Measurements from ENCODE around the gene CD3G. TPM values are rescaled to one million over a fixed set of nuclear protein-coding genes. Genes with fewer than 3 reads are reported as not detected.

CD3G gene
- total and polyA plus RNA-seq, 9 of the 15 experiments (the other 6 are each of a cell fraction or from before 2014, with no cell fraction given): 0.30 to 1.7 (median 0.47) TPM

- TF ChIP-seq MGA (IDR thresholded peaks at IDR 0.05): no peak
Observed at GRCh38 chr11:118374729-118375128, 30.6 kb downstream of the CD3G start (continued).
